ENCODE results near the gene SBF2.
"Not testable (repeated sequence)": the region's sequence is repeated elsewhere in the genome, so short reads cannot be mapped to it uniquely, and the experiment has no call there.

The SBF2 gene

GRCh38 chr11:10095412-10096208 lies 198.4 kb downstream of the SBF2 start:
- H4K20me1 ChIP-seq (ENCODE audit: insufficient read depth, low read length), result no peaks in the 10 kb centered on the region
- no peak overlapping the region for H3K9ac ChIP-seq (ENCODE audit: low read length)
- H3K9me3 ChIP-seq (replicated peaks; ENCODE audit: insufficient read depth, low read length), result no peaks in the 10 kb centered on the region
- TF ChIP-seq EZH2phosphoT487 (IDR thresholded peaks at IDR 0.05; ENCODE audit: low read length), result no peak
- no peak for TF ChIP-seq EZH2 (optimal IDR thresholded peaks at IDR 0.05; ENCODE audit: low read depth, low read length)
- no peak overlapping the region for H2AFZ ChIP-seq (ENCODE audit: low read length)
- H3K79me2 ChIP-seq (ENCODE audit: low read length), result no peaks in the 10 kb centered on the region
- H3F3A ChIP-seq (ENCODE audit: insufficient read depth, low read length), result no peaks in the 10 kb centered on the region
- H3K27ac ChIP-seq (ENCODE audit: low read length), result no peak overlapping the region
- H3K4me3 ChIP-seq (ENCODE audit: low read length), result no peak overlapping the region
- H3K27me3 ChIP-seq (replicated peaks; ENCODE audit: insufficient read depth, low read length), result no peaks in the 10 kb centered on the region
- H3K4me1 ChIP-seq (ENCODE audit: low read length), result no peaks in the 10 kb centered on the region
- H3K4me2 ChIP-seq (ENCODE audit: low read depth, low read length), result no peak overlapping the region
- H3K36me3 ChIP-seq (replicated peaks; ENCODE audit: insufficient read depth, low read length), result no peaks in the 10 kb centered on the region
- no peaks in the 10 kb centered on the region for H3K9me2 ChIP-seq (replicated peaks; ENCODE audit: insufficient read depth, low read length)
- DNase-seq, result no peak

- Histone ChIP-seq H3K27ac (ENCODE audit: low read length) (no peak overlapping the region), H3K9me3 (replicated peaks; ENCODE audit: insufficient read depth, low read length) (no peaks in the 10 kb centered on the region), H3K27me3 (replicated peaks; ENCODE audit: insufficient read depth, low read length) (no peaks in the 10 kb centered on the region), H3F3A (ENCODE audit: insufficient read depth, low read length) (no peaks in the 10 kb centered on the region), H3K9ac (ENCODE audit: low read length) (no peak overlapping the region), H3K4me2 (ENCODE audit: low read depth, low read length) (no peak overlapping the region), H3K36me3 (replicated peaks; ENCODE audit: insufficient read depth, low read length) (no peaks in the 10 kb centered on the region), H3K79me2 (ENCODE audit: low read length) (no peaks in the 10 kb centered on the region), H3K4me1 (ENCODE audit: low read length) (no peaks in the 10 kb centered on the region), H3K4me3 (ENCODE audit: low read length) (no peak overlapping the region), H2AFZ (ENCODE audit: low read length) (no peak overlapping the region), H3K9me2 (replicated peaks; ENCODE audit: insufficient read depth, low read length) (no peaks in the 10 kb centered on the region), H4K20me1 (ENCODE audit: insufficient read depth, low read length) (no peaks in the 10 kb centered on the region)
- DNase-seq, result no peak
- TF ChIP-seq EZH2phosphoT487 (IDR thresholded peaks at IDR 0.05; ENCODE audit: low read length), result no peak
- no peak for TF ChIP-seq EZH2 (optimal IDR thresholded peaks at IDR 0.05; ENCODE audit: low read depth, low read length)
- no peak for TF ChIP-seq CTCF (IDR thresholded peaks at IDR 0.05; ENCODE audit: low read length)
Observed at GRCh38 chr11:10092426-10092825, 201.6 kb downstream of the SBF2 start.

- no peaks in the 10 kb centered on the region for H3K9me2 ChIP-seq (replicated peaks; ENCODE audit: insufficient read depth, low read length)
- no peaks in the 10 kb centered on the region for H3F3A ChIP-seq (ENCODE audit: insufficient read depth, low read length)
- no peak overlapping the region for H2AFZ ChIP-seq (ENCODE audit: low read length)
- no peak overlapping the region for H3K4me3 ChIP-seq (ENCODE audit: low read length)
- H3K4me2 ChIP-seq (ENCODE audit: low read depth, low read length), result no peak overlapping the region
- H3K4me1 ChIP-seq (ENCODE audit: low read length), result no peaks in the 10 kb centered on the region
- no peak overlapping the region for H3K9ac ChIP-seq (ENCODE audit: low read length)
- no peaks in the 10 kb centered on the region for H3K36me3 ChIP-seq (replicated peaks; ENCODE audit: insufficient read depth, low read length)
- H3K79me2 ChIP-seq (ENCODE audit: low read length), result no peaks in the 10 kb centered on the region
- H3K9me3 ChIP-seq (replicated peaks; ENCODE audit: insufficient read depth, low read length), result no peaks in the 10 kb centered on the region
- TF ChIP-seq EZH2 (optimal IDR thresholded peaks at IDR 0.05; ENCODE audit: low read depth, low read length) (no peak), EZH2phosphoT487 (IDR thresholded peaks at IDR 0.05; ENCODE audit: low read length) (no peak), CTCF (IDR thresholded peaks at IDR 0.05; ENCODE audit: low read length) (no peak)
- no peaks in the 10 kb centered on the region for H3K27me3 ChIP-seq (replicated peaks; ENCODE audit: insufficient read depth, low read length)
- no peaks in the 10 kb centered on the region for H4K20me1 ChIP-seq (ENCODE audit: insufficient read depth, low read length)
- no peak overlapping the region for H3K27ac ChIP-seq (ENCODE audit: low read length)
- DNase-seq, result no peak
Observed at GRCh38 chr11:10091314-10092045, 202.5 kb downstream of the SBF2 start.

GRCh38 chr11:10087923-10088225 lies 206.1 kb downstream of the SBF2 start:
- not testable (repeated sequence) for H3K9ac ChIP-seq (ENCODE audit: low read length); H3K4me1 ChIP-seq (ENCODE audit: low read length); H3K9me3 ChIP-seq (replicated peaks; ENCODE audit: insufficient read depth, low read length); H3F3A ChIP-seq (ENCODE audit: insufficient read depth, low read length); H3K4me2 ChIP-seq (ENCODE audit: low read depth, low read length); H3K9me2 ChIP-seq (replicated peaks; ENCODE audit: insufficient read depth, low read length); H4K20me1 ChIP-seq (ENCODE audit: insufficient read depth, low read length); H3K27me3 ChIP-seq (replicated peaks; ENCODE audit: insufficient read depth, low read length); H2AFZ ChIP-seq (ENCODE audit: low read length); H3K4me3 ChIP-seq (ENCODE audit: low read length); H3K27ac ChIP-seq (ENCODE audit: low read length); DNase-seq; H3K79me2 ChIP-seq (ENCODE audit: low read length); H3K36me3 ChIP-seq (replicated peaks; ENCODE audit: insufficient read depth, low read length)
